ENCODE measurements around the gene RIOK3.
A peak's percentile ranks its signal among the peaks of the same experiment; 100 is the strongest.
"Not testable (repeated sequence)": the region's sequence is repeated elsewhere in the genome, so short reads cannot be mapped to it uniquely, and the experiment has no call there.

Gene RIOK3

GRCh38 chr18:23452728-23453679 is at the start of gene RIOK3:
Gene RIOK3 (plus strand): TSS chr18:23453287. CDS start chr18:23453440, 153 bp downstream.
- DNase-seq (ENCODE audit: low read depth in 4 of 4, low spot score in 1 of 4) = peak; percentile 66 to 90 (median 76)

GRCh38 chr18:23403310-23403709 is 49.8 kb upstream of the RIOK3 start:
- DNase-seq (ENCODE audit: low read depth in 4 of 4, low spot score in 1 of 4) = no peak

GRCh38 chr18:23405636-23406035 is 47.5 kb upstream of the RIOK3 start:
- no peak for DNase-seq (ENCODE audit: low read depth in 4 of 4, low spot score in 1 of 4)

- no peak for DNase-seq (ENCODE audit: low read depth in 4 of 4, low spot score in 1 of 4)
These were observed 46.8 kb upstream of the RIOK3 start for GRCh38 chr18:23406271-23406787.

GRCh38 chr18:23412351-23412964 is 40.6 kb upstream of the RIOK3 start:
- no peak for DNase-seq (ENCODE audit: low read depth in 4 of 4, low spot score in 1 of 4)

GRCh38 chr18:23415515-23415914 is 37.6 kb upstream of the RIOK3 start:
- DNase-seq (ENCODE audit: low read depth in 4 of 4, low spot score in 1 of 4) = no peak

GRCh38 chr18:23416298-23416697 is 36.8 kb upstream of the RIOK3 start:
- no peak for DNase-seq (ENCODE audit: low read depth in 4 of 4, low spot score in 1 of 4)

GRCh38 chr18:23421277-23421676 is 31.8 kb upstream of the RIOK3 start:
- DNase-seq (ENCODE audit: low read depth in 4 of 4, low spot score in 1 of 4) = no peak

GRCh38 chr18:23422751-23423418 is 30.2 kb upstream of the RIOK3 start:
- DNase-seq (ENCODE audit: low read depth in 4 of 4, low spot score in 1 of 4) = no peak

- DNase-seq (ENCODE audit: low read depth in 4 of 4, low spot score in 1 of 4) = no peak
These were observed 28.5 kb upstream of the RIOK3 start for GRCh38 chr18:23424616-23425015.

- no peak for DNase-seq (ENCODE audit: low read depth in 4 of 4, low spot score in 1 of 4)
These were observed 24.3 kb upstream of the RIOK3 start for GRCh38 chr18:23428821-23429220.

- DNase-seq (ENCODE audit: low read depth in 4 of 4, low spot score in 1 of 4) = not testable (repeated sequence)
These were observed 23.5 kb upstream of the RIOK3 start for GRCh38 chr18:23429538-23429937.

- no peak for DNase-seq (ENCODE audit: low read depth in 4 of 4, low spot score in 1 of 4)
These were observed 19.7 kb upstream of the RIOK3 start for GRCh38 chr18:23433360-23433759.

- peak; percentile 57 to 75 (median 70) for DNase-seq (ENCODE audit: low read depth in 4 of 4, low spot score in 1 of 4)
These were observed 15.6 kb upstream of the RIOK3 start for GRCh38 chr18:23437357-23438045.

GRCh38 chr18:23438046-23438377 is 15.1 kb upstream of the RIOK3 start:
- no peak for DNase-seq (ENCODE audit: low read depth in 4 of 4, low spot score in 1 of 4)

GRCh38 chr18:23438608-23439366 is 14.3 kb upstream of the RIOK3 start:
- DNase-seq (ENCODE audit: low read depth in 4 of 4, low spot score in 1 of 4) = no peak

- DNase-seq (ENCODE audit: low read depth in 4 of 4, low spot score in 1 of 4) = no peak
These were observed 13.0 kb upstream of the RIOK3 start for GRCh38 chr18:23440131-23440530.

GRCh38 chr18:23442958-23443357 is 10.1 kb upstream of the RIOK3 start:
- no peak for DNase-seq (ENCODE audit: low read depth in 4 of 4, low spot score in 1 of 4)

GRCh38 chr18:23448291-23448690 is 4.8 kb upstream of the RIOK3 start:
- no peak for DNase-seq (ENCODE audit: low read depth in 4 of 4, low spot score in 1 of 4)

GRCh38 chr18:23450022-23450421 is 3.1 kb upstream of the RIOK3 start:
- no peak for DNase-seq (ENCODE audit: low read depth in 4 of 4, low spot score in 1 of 4)

All from stimulated activated CD4-positive, alpha-beta T cell treated with anti-CD3 and anti-CD28 coated beads, Interleukin-1b, Interleukin-23, amount 100 ng/mL, for 24 hours (primary cell).